ENCODE measurements around the gene CRYGD.

CRYGD gene

DNA sequence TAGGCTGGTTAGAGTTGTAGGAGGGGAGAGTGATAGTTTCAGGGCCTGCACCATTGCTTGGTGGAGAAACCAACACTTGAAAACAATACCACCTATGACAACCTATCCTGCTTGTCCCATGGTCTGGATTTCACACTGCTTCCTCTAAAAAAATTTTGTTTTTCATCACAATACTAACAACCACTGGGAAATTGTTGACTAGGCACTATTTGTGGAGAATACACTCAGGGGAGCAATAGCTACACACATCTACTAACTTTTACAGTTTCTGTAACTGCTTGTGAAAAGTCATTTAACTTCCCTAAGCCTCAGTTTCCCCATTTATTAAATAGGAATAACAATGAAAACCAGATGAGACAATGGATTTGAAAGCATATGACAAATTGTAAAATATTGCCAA lies 25.8 kb upstream of the CRYGD start:
- no peak overlapping the region for H3K27ac ChIP-seq
- TF ChIP-seq, protein P1, sequence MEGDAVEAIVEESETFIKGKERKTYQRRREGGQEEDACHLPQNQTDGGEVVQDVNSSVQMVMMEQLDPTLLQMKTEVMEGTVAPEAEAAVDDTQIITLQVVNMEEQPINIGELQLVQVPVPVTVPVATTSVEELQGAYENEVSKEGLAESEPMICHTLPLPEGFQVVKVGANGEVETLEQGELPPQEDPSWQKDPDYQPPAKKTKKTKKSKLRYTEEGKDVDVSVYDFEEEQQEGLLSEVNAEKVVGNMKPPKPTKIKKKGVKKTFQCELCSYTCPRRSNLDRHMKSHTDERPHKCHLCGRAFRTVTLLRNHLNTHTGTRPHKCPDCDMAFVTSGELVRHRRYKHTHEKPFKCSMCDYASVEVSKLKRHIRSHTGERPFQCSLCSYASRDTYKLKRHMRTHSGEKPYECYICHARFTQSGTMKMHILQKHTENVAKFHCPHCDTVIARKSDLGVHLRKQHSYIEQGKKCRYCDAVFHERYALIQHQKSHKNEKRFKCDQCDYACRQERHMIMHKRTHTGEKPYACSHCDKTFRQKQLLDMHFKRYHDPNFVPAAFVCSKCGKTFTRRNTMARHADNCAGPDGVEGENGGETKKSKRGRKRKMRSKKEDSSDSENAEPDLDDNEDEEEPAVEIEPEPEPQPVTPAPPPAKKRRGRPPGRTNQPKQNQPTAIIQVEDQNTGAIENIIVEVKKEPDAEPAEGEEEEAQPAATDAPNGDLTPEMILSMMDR (IDR thresholded peaks at IDR 0.05) = no peak
- TF ChIP-seq ZFX (IDR thresholded peaks at IDR 0.05; ENCODE audit: borderline replicate concordance) = no peak

DNA sequence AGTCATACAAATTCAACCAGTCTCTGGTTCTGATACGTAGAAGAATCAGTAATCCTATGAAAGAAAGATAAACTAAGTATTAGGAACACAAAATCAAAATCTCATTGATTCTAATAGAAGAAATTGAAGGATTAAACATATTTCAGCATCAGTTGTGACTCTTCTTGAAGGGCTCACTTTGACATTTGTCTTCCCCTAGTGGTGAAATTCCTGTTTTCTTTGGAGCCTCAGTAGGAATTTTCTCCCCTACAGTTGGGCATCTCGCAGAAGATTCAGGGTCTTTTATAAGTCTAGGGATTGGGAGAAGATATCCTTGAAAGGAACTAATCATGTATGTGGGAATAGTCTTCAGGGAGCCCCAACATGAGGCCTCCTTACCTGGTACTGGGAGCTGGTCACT lies 24.5 kb upstream of the CRYGD start:
- H3K27ac ChIP-seq = no peak overlapping the region
- TF ChIP-seq, protein P1 (IDR thresholded peaks at IDR 0.05) = peak; percentile 17; the same call in 1 of the 2 replicates
- no peak for TF ChIP-seq ZFX (IDR thresholded peaks at IDR 0.05; ENCODE audit: borderline replicate concordance)

DNA sequence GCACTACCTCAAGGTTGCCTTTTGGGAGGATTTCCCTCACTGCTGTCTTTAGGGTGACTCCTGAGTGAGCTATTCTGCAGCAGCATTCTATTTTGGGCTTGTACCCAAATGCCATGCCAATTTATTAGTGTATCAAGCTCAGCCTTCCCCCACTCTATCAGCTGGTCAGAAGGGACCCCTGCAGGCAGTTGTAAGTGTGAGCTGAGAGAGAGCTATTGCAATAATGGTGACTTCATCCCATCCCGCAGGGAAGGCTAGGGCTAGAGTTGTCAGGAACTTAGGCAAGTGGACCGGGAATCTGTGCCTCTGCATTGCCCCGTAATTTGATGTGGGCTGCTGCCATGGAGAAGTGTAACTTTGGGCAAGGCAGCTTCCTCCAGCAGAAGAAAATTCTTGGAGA lies 23.4 kb upstream of the CRYGD start:
- no peak overlapping the region for H3K27ac ChIP-seq
- TF ChIP-seq, protein P1 (IDR thresholded peaks at IDR 0.05) = no peak
- no peak for TF ChIP-seq ZFX (IDR thresholded peaks at IDR 0.05; ENCODE audit: borderline replicate concordance)

DNA sequence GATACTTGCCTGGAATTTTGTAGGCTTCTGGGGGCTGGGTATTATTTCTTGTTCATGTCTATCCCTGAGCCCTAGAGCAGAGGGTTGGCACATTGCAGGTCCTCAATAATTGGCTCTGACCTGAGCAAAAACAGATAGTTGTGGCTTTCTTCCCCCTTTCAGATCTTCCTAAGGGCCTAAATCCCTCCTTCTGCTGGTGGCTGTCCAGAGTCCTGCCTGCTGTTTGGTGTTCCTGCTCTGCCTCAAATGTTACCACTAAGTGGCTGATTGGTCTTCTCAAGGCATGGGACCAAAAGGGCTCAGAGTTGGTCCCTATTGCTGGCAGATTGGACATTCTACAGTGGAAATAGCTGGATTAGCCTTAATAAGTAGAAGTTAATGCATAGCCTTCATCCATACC lies 22.7 kb upstream of the CRYGD start:
- no peak overlapping the region for H3K27ac ChIP-seq
- TF ChIP-seq, protein P1 (IDR thresholded peaks at IDR 0.05) = no peak

DNA sequence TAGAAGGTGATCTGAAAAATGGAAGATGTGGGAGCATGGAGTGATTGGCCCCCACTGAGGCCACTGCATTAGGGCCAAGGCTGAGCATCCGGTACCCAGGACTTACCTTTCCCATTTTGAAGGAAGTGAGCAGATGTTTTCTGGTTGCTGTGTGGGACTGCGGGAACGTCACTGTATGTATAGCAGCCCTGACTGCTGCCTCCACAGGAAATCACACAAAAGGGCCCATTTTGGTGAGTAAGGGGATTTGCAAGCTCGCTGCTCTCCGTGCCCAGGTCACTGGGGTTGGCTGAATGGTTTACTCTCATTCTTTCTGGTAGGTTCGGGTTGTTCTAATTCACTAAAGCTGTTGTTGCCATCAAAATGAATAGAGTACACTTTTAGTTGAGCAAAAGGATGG lies 21.7 kb upstream of the CRYGD start, which contains the start of gene CRYGB:
Gene CRYGB (minus strand): TSS at position 153 of the 400 bp plus-strand sequence. CDS start 38 bp downstream, at position 115.
- TF ChIP-seq, protein P1 (IDR thresholded peaks at IDR 0.05) = no peak
- no peak for TF ChIP-seq ZFX (IDR thresholded peaks at IDR 0.05; ENCODE audit: borderline replicate concordance)
- H3K27ac ChIP-seq = no peak within 1 kb of the TSS

DNA sequence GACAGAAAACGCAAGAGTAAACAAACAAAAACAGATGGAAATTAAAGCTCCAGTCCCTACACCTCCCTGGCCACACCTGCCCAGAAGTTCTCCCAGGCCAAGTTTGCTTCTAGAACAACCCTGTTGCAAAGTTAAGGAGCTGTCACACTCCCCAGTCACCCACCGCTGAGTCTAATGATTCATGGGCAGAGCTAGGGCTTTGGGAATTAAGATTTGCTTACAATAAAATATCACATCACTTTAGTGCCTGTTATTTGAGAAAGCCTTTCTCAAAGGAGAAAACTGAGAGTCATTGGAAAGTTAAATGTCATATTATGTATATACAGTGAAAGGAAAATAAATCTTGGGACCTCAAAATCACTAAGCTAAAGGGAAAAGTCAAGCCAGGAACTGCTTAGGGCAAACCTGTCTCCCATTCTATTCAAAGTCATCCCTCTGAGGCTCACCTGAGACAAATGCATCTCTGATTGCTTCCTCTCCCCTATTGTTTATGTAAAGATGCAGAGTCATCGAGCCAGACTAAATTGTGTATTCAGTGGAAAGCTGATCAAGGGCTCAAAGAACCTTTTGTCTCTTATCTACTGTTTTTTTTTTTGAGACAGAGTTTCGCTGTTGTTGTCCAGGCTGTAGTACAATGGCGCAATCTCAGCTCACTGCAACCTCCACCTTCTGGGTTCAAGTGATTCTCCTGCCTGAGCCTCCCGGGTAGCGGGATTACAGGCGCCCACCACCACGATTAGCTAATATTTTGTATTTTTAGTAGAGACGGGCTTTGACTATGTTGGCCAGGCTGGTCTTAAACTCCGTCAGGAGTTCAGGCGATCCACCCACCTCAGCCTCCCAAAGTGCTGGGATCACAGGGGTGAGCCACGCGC lies 18.8 kb upstream of the CRYGD start:
- no peak for TF ChIP-seq ZFX (IDR thresholded peaks at IDR 0.05; ENCODE audit: borderline replicate concordance)
- TF ChIP-seq, protein P1 (IDR thresholded peaks at IDR 0.05) = no peak
- H3K27ac ChIP-seq = no peak overlapping the region

DNA sequence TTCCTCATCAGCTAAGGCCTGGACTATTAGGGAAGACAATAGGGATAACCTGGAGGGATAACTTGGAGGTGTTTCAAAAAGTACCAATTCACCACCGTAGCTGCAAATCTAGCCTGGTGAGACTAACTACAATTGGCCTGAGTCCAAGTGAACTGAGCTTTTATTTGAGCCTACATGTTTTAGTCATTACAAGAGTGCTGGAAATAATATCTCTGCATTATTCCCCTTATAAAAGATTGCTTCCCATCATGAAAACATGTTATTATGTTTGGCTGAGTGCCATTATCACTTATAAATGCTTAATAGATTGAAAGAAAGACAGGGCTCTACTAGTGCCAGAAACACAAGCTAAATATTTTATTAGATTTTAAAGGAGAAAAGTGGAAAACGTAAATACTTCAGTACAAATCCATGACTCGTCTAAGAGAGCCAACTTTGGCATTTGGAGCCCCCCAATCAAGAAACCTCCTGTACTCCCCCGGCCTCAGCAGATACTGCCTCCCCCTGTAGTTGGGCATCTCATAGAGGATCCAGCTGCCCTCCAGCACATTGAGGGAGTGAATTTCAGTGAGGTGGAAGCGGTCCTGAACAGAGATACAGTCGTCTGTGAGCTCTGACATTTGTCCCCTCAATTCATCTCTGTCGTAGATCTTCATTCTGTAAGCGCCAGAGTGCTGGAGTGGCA lies 18.1 kb upstream of the CRYGD start:
- TF ChIP-seq ZFX (IDR thresholded peaks at IDR 0.05; ENCODE audit: borderline replicate concordance) = no peak
- TF ChIP-seq, protein P1 (IDR thresholded peaks at IDR 0.05) = no peak
- H3K27ac ChIP-seq = no peak overlapping the region

Data from 22Rv1 (cell line).